Keratinocyte (primary cell): ENCODE results near the gene AK2. TPM values are rescaled to one million over a fixed set of nuclear protein-coding genes. Genes with fewer than 3 reads are reported as not detected.

Experiments
- DNase-seq: peaks from one replicate; pipeline ENCODE4 v3.0.0-alpha.2; 2011; ENCODE audit warnings: low read depth, missing footprints, low spot score
- FAIRE-seq: peaks from 2 replicates; lab custom pipeline; 2011; peaks lifted over from hg19 to GRCh38; lab: Jason Lieb, UNC
- H2AFZ ChIP-seq: 2 replicates; pipeline ENCODE4 v1.6.0; 2012; ENCODE audit warnings: low read length, control low read depth, inconsistent platforms; ENCODE audit not compliant: control insufficient read depth
- H3K27ac ChIP-seq: 2 replicates; pipeline ENCODE4 v1.5.1; 2011; ENCODE audit warnings: low read length; ENCODE audit not compliant: control insufficient read depth, insufficient read depth
- H3K27me3 ChIP-seq: 3 replicates; pipeline ENCODE4 v1.6.0; 2011; ENCODE audit warnings: low read length; ENCODE audit not compliant: control insufficient read depth, insufficient read depth; ENCODE audit errors: extremely low read depth
- H3K36me3 ChIP-seq, 2 experiments: 2 replicates in 1 of 2; 3 replicates in 1 of 2; pipeline ENCODE4 v1.5.1; 2011; ENCODE audit warnings: low read length in 2 of 2, mild to moderate bottlenecking in 1 of 2; ENCODE audit not compliant: control insufficient read depth in 2 of 2, insufficient read depth in 2 of 2; ENCODE audit errors: extremely low read depth in 1 of 2
- H3K4me1 ChIP-seq: 3 replicates; pipeline ENCODE4 v1.5.1; 2011; ENCODE audit warnings: low read length; ENCODE audit not compliant: control insufficient read depth, insufficient read depth; ENCODE audit errors: extremely low read depth
- H3K4me2 ChIP-seq: 3 replicates; pipeline ENCODE4 v1.6.0; 2011; ENCODE audit warnings: low read depth, low read length; ENCODE audit not compliant: control insufficient read depth, insufficient read depth; ENCODE audit errors: extremely low read depth
- H3K4me3 ChIP-seq, 3 experiments: fragments of 200-600 bp in 1 of 3; sonication (generic) in 1 of 3; 2 replicates in 2 of 3; 3 replicates in 1 of 3; pipeline ENCODE4 v1.5.1; 2011 to 2016; ENCODE audit warnings: low read length in 3 of 3, mild to moderate bottlenecking in 3 of 3, control low read depth in 2 of 3, inconsistent platforms in 1 of 3, low read depth in 1 of 3, mixed read lengths in 1 of 3, mixed run types in 1 of 3, moderate library complexity in 1 of 3; ENCODE audit not compliant: control insufficient read depth in 2 of 3, insufficient read depth in 2 of 3; ENCODE audit errors: extremely low read depth in 1 of 3
- H3K79me2 ChIP-seq: 2 replicates; pipeline ENCODE4 v1.6.0; 2012; ENCODE audit warnings: low read length; ENCODE audit not compliant: control insufficient read depth, insufficient read depth
- H3K9ac ChIP-seq: 3 replicates; pipeline ENCODE4 v1.6.0; 2011; ENCODE audit warnings: low read length; ENCODE audit not compliant: control insufficient read depth, insufficient read depth; ENCODE audit errors: extremely low read depth
- H3K9me1 ChIP-seq: 3 replicates; pipeline ENCODE4 v1.6.0; 2011; ENCODE audit warnings: low read length; ENCODE audit not compliant: control insufficient read depth, insufficient read depth; ENCODE audit errors: extremely low read depth
- H3K9me3 ChIP-seq: 2 replicates; pipeline ENCODE4 v1.5.1; 2012; ENCODE audit warnings: low read depth, low read length; ENCODE audit not compliant: control insufficient read depth
- H4K20me1 ChIP-seq: 3 replicates; pipeline ENCODE4 v1.6.0; 2011; ENCODE audit warnings: low read length; ENCODE audit not compliant: control insufficient read depth, insufficient read depth; ENCODE audit errors: extremely low read depth
- CTCF ChIP-seq, 3 experiments: IDR thresholded peaks in 1 of 3; conservative IDR thresholded peaks in 1 of 3; optimal IDR thresholded peaks in 1 of 3; 2 replicates in 2 of 3; 3 replicates in 1 of 3; pipeline versions ENCODE3 to v1.5.1; 2011; ENCODE audit warnings: low read length in 3 of 3, mild to moderate bottlenecking in 3 of 3, moderate library complexity in 2 of 3, control low read depth in 1 of 3, inconsistent platforms in 1 of 3; ENCODE audit not compliant: insufficient read depth in 2 of 3; ENCODE audit errors: extremely low read depth in 1 of 3
- EZH2 ChIP-seq: IDR thresholded peaks from one replicate; pipeline ENCODE4 v1.6.1; 2012; ENCODE audit warnings: inconsistent platforms, mild to moderate bottlenecking, low read length, moderate library complexity
- dilution Hi-C: fragments of 300-500 bp; cut with MboI; formaldehyde crosslinking; loops from one replicate; pipeline ENCODE4 v1.7.0; 2020; ENCODE audit warnings: low sequenced_read_pairs; ENCODE audit not compliant: extremely low pct_ligation_motif_present
- polyA plus RNA-seq, 5 experiments: library from polyadenylated mRNA; depleted of rRNA in 3 of 5; stranded (reverse) in 3 of 5; stranded (forward) in 1 of 5; unstranded in 1 of 5; fragments of >200 nt; gene quantifications; 1 replicate in 1 of 5; 2 replicates in 3 of 5; 3 replicates in 1 of 5; pipeline versions ENCODE4 v1.2.1 to v1.2.3, GENCODE V29; 2011 to 2012; ENCODE audit warnings: missing spikeins in 2 of 5, low read depth in 1 of 5, low replicate concordance in 1 of 5

Gene AK2
- polyA plus RNA-seq, 1 donor (not counting 4 experiments of a cell fraction or from before 2014, with no cell fraction given) = 258 TPM

- DNase-seq (no peak), FAIRE-seq (no peak)
- Histone ChIP-seq H3K27me3 (no peaks in the 10 kb centered on the region), H3K36me3 (peaks cover 49 to 53% of the 10 kb centered on the region in 2 experiments), H3K9ac (no peak overlapping the region), H2AFZ (no peak overlapping the region), H4K20me1 (no peaks in the 10 kb centered on the region), H3K4me1 (no peaks in the 10 kb centered on the region), H3K27ac (no peak overlapping the region), H3K4me2 (no peak overlapping the region), H3K9me3 (no peaks in the 10 kb centered on the region), H3K9me1 (peaks cover 2% of the 10 kb centered on the region), H3K4me3 (no peak overlapping the region), H3K79me2 (no peaks in the 10 kb centered on the region)
- dilution Hi-C loops = no loop called here
- TF ChIP-seq CTCF (optimal IDR thresholded peaks at IDR 0.05 in 1 of 3, IDR thresholded peaks at IDR 0.05 in 1 of 3, conservative IDR thresholded peaks at IDR 0.05 in 1 of 3; ENCODE audit: extremely low read depth in 1 of 3, insufficient read depth in 2 of 3, low read length in 3 of 3) (no peak), EZH2 (no peak)
These were observed 21.5 kb downstream of the AK2 start for GRCh38 chr1:33015216-33015615.

- no peak for FAIRE-seq
- TF ChIP-seq EZH2 = no peak
- no peak for TF ChIP-seq CTCF (optimal IDR thresholded peaks at IDR 0.05 in 1 of 3, IDR thresholded peaks at IDR 0.05 in 1 of 3, conservative IDR thresholded peaks at IDR 0.05 in 1 of 3; ENCODE audit: extremely low read depth in 1 of 3, insufficient read depth in 2 of 3, low read length in 3 of 3)
- H3K27ac ChIP-seq = no peak overlapping the region
- no peaks in the 10 kb centered on the region for H3K9me3 ChIP-seq
- H3K9me1 ChIP-seq = peaks cover 2% of the 10 kb centered on the region
- no peaks in the 10 kb centered on the region for H4K20me1 ChIP-seq
- H3K36me3 ChIP-seq = peaks cover 47 to 48% of the 10 kb centered on the region in 2 experiments
- H3K4me1 ChIP-seq = no peaks in the 10 kb centered on the region
- dilution Hi-C loops = no loop called here
- H3K4me2 ChIP-seq = no peak overlapping the region
- H3K27me3 ChIP-seq = no peaks in the 10 kb centered on the region
- H3K79me2 ChIP-seq = no peaks in the 10 kb centered on the region
- no peak overlapping the region for H3K4me3 ChIP-seq
- no peak for DNase-seq
- no peak overlapping the region for H2AFZ ChIP-seq
- no peak overlapping the region for H3K9ac ChIP-seq
These were observed 22.1 kb downstream of the AK2 start for GRCh38 chr1:33014464-33015163.
